Spleen (tissue), 11 donors: ENCODE data around the gene ARTN. TPM values are rescaled to one million over a fixed set of nuclear protein-coding genes. Genes with fewer than 3 reads are reported as not detected.
A peak's percentile ranks its signal among the peaks of the same experiment; 100 is the strongest.

Experiments
- DNase-seq: peaks from one replicate; pipeline ENCODE4 v3.0.0-alpha.2; 2020
- H3K27ac ChIP-seq, 8 donors: fragments of 200-600 bp; sonication (generic) in 7 of 8; 1 replicate in 4 of 8; 2 replicates in 4 of 8; pipeline versions ENCODE4 v1.5.0 to v1.8.0; 2016 to 2021; ENCODE audit warnings: inconsistent platforms in 4 of 8, mild to moderate bottlenecking in 4 of 8, moderate library complexity in 1 of 8
- H3K27me3 ChIP-seq, 7 donors: fragments of 200-600 bp; sonication (generic) in 6 of 7; replicated peaks in 1 of 7; 1 replicate in 4 of 7; 2 replicates in 3 of 7; pipeline versions ENCODE4 v1.5.0 to v1.8.0; 2016 to 2021; ENCODE audit warnings: inconsistent platforms in 3 of 7, mild to moderate bottlenecking in 1 of 7
- H3K36me3 ChIP-seq, 6 donors: fragments of 200-600 bp; sonication (generic) in 5 of 6; 1 replicate in 4 of 6; 2 replicates in 2 of 6; pipeline versions ENCODE4 v1.5.0 to v1.8.0; 2016 to 2021; ENCODE audit warnings: inconsistent platforms in 2 of 6
- H3K4me1 ChIP-seq, 6 donors: fragments of 200-600 bp; sonication (generic) in 5 of 6; 1 replicate in 3 of 6; 2 replicates in 3 of 6; pipeline versions ENCODE4 v1.5.0 to v1.8.0; 2016 to 2021; ENCODE audit warnings: inconsistent platforms in 3 of 6
- H3K4me3 ChIP-seq, 8 donors: fragments of 200-600 bp; sonication (generic) in 7 of 8; 1 replicate in 4 of 8; 2 replicates in 4 of 8; pipeline versions ENCODE4 v1.5.0 to v1.8.0; 2016 to 2021; ENCODE audit warnings: inconsistent platforms in 4 of 8, mild to moderate bottlenecking in 4 of 8, moderate library complexity in 2 of 8
- H3K9me3 ChIP-seq, 8 donors: fragments of 200-600 bp; sonication (generic) in 7 of 8; 1 replicate in 4 of 8; 2 replicates in 4 of 8; pipeline versions ENCODE4 v1.5.0 to v1.8.0; 2016 to 2021; ENCODE audit warnings: inconsistent platforms in 4 of 8
- CTCF ChIP-seq, 11 experiments: fragments of 200-600 bp in 7 of 11; fragments of 450-650 bp in 4 of 11; sonication (generic) in 4 of 11; IDR thresholded peaks in 8 of 11; conservative IDR thresholded peaks in 3 of 11; 1 replicate in 7 of 11; 2 replicates in 4 of 11; pipeline versions ENCODE4 v1.4.0 to v1.8.0; 2016 to 2021; ENCODE audit warnings: antibody characterized with exemption in 11 of 11, inconsistent platforms in 4 of 11, mild to moderate bottlenecking in 1 of 11
- POLR2A ChIP-seq, 3 donors: fragments of 450-650 bp; IDR thresholded peaks; one replicate each; pipeline ENCODE4 v1.5.1; 2017; ENCODE audit warnings: antibody characterized with exemption in 3 of 3, mild to moderate bottlenecking in 1 of 3
- POLR2AphosphoS5 ChIP-seq, 3 donors: sonication (generic); formaldehyde crosslinking; IDR thresholded peaks; one replicate each; pipeline ENCODE4 v1.5.1; 2017; ENCODE audit warnings: antibody characterized with exemption in 3 of 3
- WGBS, 5 donors: extraction: QIAGEN DNeasy Blood & Tissue Kit in 3 of 5; methylation state at CpG; one replicate each; pipeline versions ENCODE4 v1.1.5 to v1.1.7; 2013 to 2018; 5-methylcytosine and 5-hydroxymethylcytosine counted together
- intact Hi-C: fragments of 100-400 bp; cut with DNase I; formaldehyde crosslinking; loops from one replicate; pipeline ENCODE4 v1.15.0; 2023; ENCODE audit warnings: low total_unique reads
- polyA plus RNA-seq, 3 donors: library from polyadenylated mRNA; stranded (reverse); fragments of 200-250 nt; gene quantifications; one replicate each; pipeline ENCODE4 v1.2.1, GENCODE V29; 2013
- total RNA-seq, 7 donors: library from RNA; depleted of rRNA in 3 of 7; stranded (reverse); fragments of >200 nt in 3 of 7; fragmentation: NEBNext Ultra II Directional in 4 of 7; extraction: Animal tissue kit (Norgen Biotek cat#: 25700) in 4 of 7; gene quantifications; one replicate each; pipeline versions ENCODE4 v1.1.0 to v1.2.1, GENCODE V29; 2016 to 2021
- donor health status: healthy with polysubstance abuse.
- donor health status: DM: no; HTN: no; CAD: no; lungs with moderate emphysema.
- donor health status: DM: no; HTN: no; CAD: no.
- donor health status: Bipolar disorder and iron deficiency.
- donor health status: healthy.
- donor health status: DM: no; HTN: no; CAD: no.
- donor health status: DM: yes; HTN: yes; CAD: no.

ARTN gene
- total and polyA plus RNA-seq, 10 donors: 0.35 to 2.1 (median 0.72) TPM; not detected in 4

GRCh38 chr1:43977376-43978263 is 44.0 kb downstream of the ARTN start:
- 82 to 90% (median 86%) methylated on average over 9 of the region's 9 CpGs for WGBS, 5 donors
- H3K4me1 ChIP-seq: peaks cover 31 to 77% (median 61%) of the 10 kb centered on the region in 6 donors
- intact Hi-C loops: no loop called here
- peaks cover 0 to 35% (median 19%) of the 10 kb centered on the region in 6 donors for H3K36me3 ChIP-seq
- TF ChIP-seq POLR2AphosphoS5 (IDR thresholded peaks at IDR 0.05) (peak in 1 of 3 donors; percentile 10), CTCF (IDR thresholded peaks at IDR 0.05 in 8 of 11, conservative IDR thresholded peaks at IDR 0.05 in 3 of 11) (no peak), POLR2A (IDR thresholded peaks at IDR 0.05) (no peak)
- H3K4me3 ChIP-seq: peak overlapping the region in 1 of 8 donors; percentile 85
- no peaks in the 10 kb centered on the region for H3K9me3 ChIP-seq
- peak overlapping the region in 2 of 8 donors; percentile 55 to 65 for H3K27ac ChIP-seq
- peaks cover 0 to 6% (median 0%) of the 10 kb centered on the region in 7 donors for H3K27me3 ChIP-seq
- no peak for DNase-seq

GRCh38 chr1:43978264-43978550 is 44.6 kb downstream of the ARTN start:
- Histone ChIP-seq H3K4me1 (peaks cover 31 to 83% (median 61%) of the 10 kb centered on the region in 6 donors), H3K27me3 (peaks cover 0 to 6% (median 0%) of the 10 kb centered on the region in 7 donors), H3K9me3 (no peaks in the 10 kb centered on the region), H3K4me3 (peak overlapping the region in 1 of 8 donors; percentile 85), H3K36me3 (peaks cover 0 to 29% (median 16%) of the 10 kb centered on the region in 6 donors), H3K27ac (peak overlapping the region in 2 of 8 donors; percentile 55 to 65)
- intact Hi-C loops: no loop called here
- WGBS, 5 donors: 52 to 77% (median 67%) methylated on average over 4 to 5 of the region's 5 CpGs
- TF ChIP-seq CTCF (IDR thresholded peaks at IDR 0.05 in 8 of 11, conservative IDR thresholded peaks at IDR 0.05 in 3 of 11) (no peak), POLR2AphosphoS5 (IDR thresholded peaks at IDR 0.05) (no peak), POLR2A (IDR thresholded peaks at IDR 0.05) (no peak)
- peak; percentile 66 for DNase-seq

- TF ChIP-seq POLR2A (IDR thresholded peaks at IDR 0.05) (no peak), CTCF (IDR thresholded peaks at IDR 0.05 in 8 of 11, conservative IDR thresholded peaks at IDR 0.05 in 3 of 11) (no peak), POLR2AphosphoS5 (IDR thresholded peaks at IDR 0.05) (peak in 2 of 3 donors; percentile 44 to 61)
- 5 to 17% (median 11%) methylated on average over 17 to 54 of the region's 54 CpGs for WGBS, 5 donors
- peak within 1 kb of the TSS; percentile 55 to 85 (median 67) for H3K4me3 ChIP-seq
- H3K36me3 ChIP-seq: peaks cover 0 to 28% (median 16%) of the 10 kb centered on the region in 6 donors
- no peaks in the 10 kb centered on the region for H3K9me3 ChIP-seq
- DNase-seq: peak; percentile 86
- H3K27me3 ChIP-seq: peaks cover 0 to 6% (median 0%) of the 10 kb centered on the region in 7 donors
- peaks cover 31 to 85% (median 62%) of the 10 kb centered on the region in 6 donors for H3K4me1 ChIP-seq
- intact Hi-C loops: no loop called here
- peak within 1 kb of the TSS in 6 of 8 donors; percentile 34 to 74 (median 50) for H3K27ac ChIP-seq
Measured at GRCh38 chr1:43978551-43979260, 45.1 kb downstream of the ARTN start, which contains the start of gene B4GALT2. Gene B4GALT2, plus strand, starts transcription at chr1:43979210. Its CDS starts 1,951 bp downstream, at chr1:43981161.
